ENCODE results near the gene ARPC5. TPM values are rescaled to one million over a fixed set of nuclear protein-coding genes. Genes with fewer than 3 reads are reported as not detected.
"Not testable (repeated sequence)": the region's sequence is repeated elsewhere in the genome, so short reads cannot be mapped to it uniquely, and the experiment has no call there.

ARPC5 gene
- total and polyA plus RNA-seq, 8 donors, result 17.5 to 68.0 (median 32.3) TPM

GRCh38 chr1:183630748-183631147 is 4.8 kb downstream of the ARPC5 start:
- ATAC-seq (no peak), FAIRE-seq (no peak), DNase-seq (no peak)
- 68 to 70% methylated on average over 2 of the region's 2 CpGs for WGBS, 2 donors
- intact Hi-C loops (cut with DNase I), result no loop called here
- Histone ChIP-seq H3K4me3 (no peak overlapping the region), H3K4me1 (peaks cover 18 to 52% (median 21%) of the 10 kb centered on the region in 3 donors), H3K36me3 (peaks cover 0 to 9% (median 5%) of the 10 kb centered on the region in 3 donors), H3K9me3 (no peaks in the 10 kb centered on the region), H3K27me3 (no peaks in the 10 kb centered on the region), H3K27ac (no peak overlapping the region)
- TF ChIP-seq CTCF (IDR thresholded peaks at IDR 0.05), result no peak

- TF ChIP-seq CTCF (IDR thresholded peaks at IDR 0.05), result no peak
- Histone ChIP-seq H3K36me3 (peaks cover 0 to 9% (median 5%) of the 10 kb centered on the region in 3 donors), H3K9me3 (no peaks in the 10 kb centered on the region), H3K27ac (peak overlapping the region in 1 of 4 donors; percentile 29), H3K27me3 (no peaks in the 10 kb centered on the region), H3K4me1 (peaks cover 15 to 46% (median 24%) of the 10 kb centered on the region in 3 donors), H3K4me3 (no peak overlapping the region)
- FAIRE-seq (no peak), ATAC-seq (no peak), DNase-seq (no peak)
- intact Hi-C loops (cut with DNase I), result loop anchor here in 1 of 3 donors (10.0 kb wide), 1 partner anchor 144 kb away; no protein-coding TSS in a partner anchor
These were observed 7.0 kb downstream of the ARPC5 start for GRCh38 chr1:183628537-183628936.

GRCh38 chr1:183626236-183626635 is 9.3 kb downstream of the ARPC5 start:
- H3K9me3 ChIP-seq, H3K4me3 ChIP-seq, H3K36me3 ChIP-seq, H3K27me3 ChIP-seq, DNase-seq, FAIRE-seq: not testable (repeated sequence)
- intact Hi-C loops (cut with DNase I), result loop anchor here in 1 of 3 donors (10.0 kb wide), 1 partner anchor 141 kb away; no protein-coding TSS in a partner anchor
- Histone ChIP-seq H3K27ac (peak overlapping the region in 2 of 4 donors; percentile 11 to 38), H3K4me1 (peaks cover 8 to 30% (median 12%) of the 10 kb centered on the region in 3 donors)
- peak; percentile 56 to 75 (median 68) for ATAC-seq
- 3 to 7% methylated on average over 3 of the region's 3 CpGs for WGBS, 2 donors

GRCh38 chr1:183622884-183623785 is 12.4 kb downstream of the ARPC5 start:
- H3K4me1 ChIP-seq, result peaks cover 8 to 23% (median 12%) of the 10 kb centered on the region in 3 donors
- intact Hi-C loops (cut with DNase I), result loop anchor here in 1 of 3 donors (10.0 kb wide), 1 partner anchor 138 kb away; no protein-coding TSS in a partner anchor
- FAIRE-seq, result no peak
- WGBS, 2 donors, result 44 to 46% methylated on average over 10 of the region's 10 CpGs
- no peaks in the 10 kb centered on the region for H3K36me3 ChIP-seq
- no peak overlapping the region for H3K27ac ChIP-seq
- peak; percentile 74 to 94 (median 90) for ATAC-seq
- no peaks in the 10 kb centered on the region for H3K9me3 ChIP-seq
- peak in 3 of 6 donors; percentile 38 to 44 (median 40) for DNase-seq
- H3K27me3 ChIP-seq, result no peaks in the 10 kb centered on the region
- no peak overlapping the region for H3K4me3 ChIP-seq
- peak in 3 of 4 donors; percentile 36 to 41 (median 36) for TF ChIP-seq CTCF (IDR thresholded peaks at IDR 0.05)

- DNase-seq (no peak), ATAC-seq (no peak), FAIRE-seq (no peak)
- no peak for TF ChIP-seq CTCF (IDR thresholded peaks at IDR 0.05)
- Histone ChIP-seq H3K4me3 (no peak overlapping the region), H3K9me3 (no peaks in the 10 kb centered on the region), H3K4me1 (peaks cover 8 to 20% (median 12%) of the 10 kb centered on the region in 3 donors), H3K36me3 (no peaks in the 10 kb centered on the region), H3K27ac (no peak overlapping the region), H3K27me3 (no peaks in the 10 kb centered on the region)
- WGBS, 2 donors, result 30 to 31% methylated on average over 1 of the region's 1 CpG
- intact Hi-C loops (cut with DNase I), result loop anchor here in 1 of 3 donors (10.0 kb wide), 1 partner anchor 137 kb away; no protein-coding TSS in a partner anchor
These were observed 13.6 kb downstream of the ARPC5 start for GRCh38 chr1:183622013-183622412.

Data from pancreas (tissue), 10 donors.